GM23338 (cell line): ENCODE results near the gene B4GALT1. TPM values are rescaled to one million over a fixed set of nuclear protein-coding genes. Genes with fewer than 3 reads are reported as not detected.

ENCODE experiments used
- ATAC-seq: fragments of 200-7000 bp; cut with Tn5 transposase; 3 replicates; pipeline ENCODE4 v1.9.1; 2020
- DNase-seq: peaks from one replicate; pipeline ENCODE4 v3.0.0-alpha.2; 2015; ENCODE audit warnings: low spot score
- H2AFZ ChIP-seq: fragments of 200-600 bp; sonication (generic); 2 replicates; pipeline ENCODE4 v1.8.0; 2016; ENCODE audit warnings: antibody characterized with exemption, mild to moderate bottlenecking, moderate library complexity
- H3F3A ChIP-seq: fragments of 200-600 bp; sonication (generic); replicated peaks from 2 replicates; pipeline ENCODE4 v1.8.0; 2017; ENCODE audit warnings: antibody characterized with exemption, mixed run types, low read depth
- H3K27ac ChIP-seq: fragments of 200-600 bp; sonication (generic); 2 replicates; pipeline ENCODE4 v1.6.1; 2016; ENCODE audit warnings: low read depth
- H3K27me3 ChIP-seq: fragments of 200-600 bp; sonication (generic); 2 replicates; pipeline ENCODE4 v1.8.0; 2016; ENCODE audit warnings: mild to moderate bottlenecking, mixed run types, moderate library complexity; ENCODE audit not compliant: insufficient read depth
- H3K36me3 ChIP-seq: fragments of 200-600 bp; sonication (generic); 2 replicates; pipeline ENCODE4 v1.8.0; 2016; ENCODE audit warnings: mild to moderate bottlenecking; ENCODE audit not compliant: insufficient read depth
- H3K4me1 ChIP-seq: fragments of 200-600 bp; sonication (generic); 2 replicates; pipeline ENCODE4 v1.8.0; 2016; ENCODE audit warnings: mild to moderate bottlenecking, moderate library complexity; ENCODE audit not compliant: insufficient read depth
- H3K4me2 ChIP-seq: fragments of 200-600 bp; sonication (generic); 2 replicates; pipeline ENCODE4 v1.7.1; 2017; ENCODE audit warnings: mixed run types
- H3K4me3 ChIP-seq: fragments of 200-600 bp; sonication (generic); 2 replicates; pipeline ENCODE4 v1.6.1; 2016; ENCODE audit warnings: mixed run types
- H3K79me2 ChIP-seq: fragments of 200-600 bp; sonication (generic); replicated peaks from 2 replicates; pipeline ENCODE4 v1.8.0; 2017; ENCODE audit warnings: mild to moderate bottlenecking; ENCODE audit not compliant: insufficient read depth
- H3K9me2 ChIP-seq: fragments of 200-600 bp; sonication (generic); 2 replicates; pipeline ENCODE4 v1.8.0; 2017; ENCODE audit not compliant: insufficient read depth
- H4K20me1 ChIP-seq: fragments of 200-600 bp; sonication (generic); replicated peaks from 2 replicates; pipeline ENCODE4 v1.8.0; 2017; ENCODE audit warnings: mild to moderate bottlenecking; ENCODE audit not compliant: insufficient read depth
- H3K27ac Mint-ChIP-seq: 2 replicates; pipeline ENCODE4 v1.8.0; 2020; ENCODE audit warnings: inconsistent platforms, mild to moderate bottlenecking, moderate library complexity, mixed read lengths
- H3K27me3 Mint-ChIP-seq: 3 replicates; pipeline ENCODE4 v1.8.0; 2022; ENCODE audit warnings: low read depth, mild to moderate bottlenecking, moderate library complexity, mixed read lengths, inconsistent platforms; ENCODE audit not compliant: insufficient read depth, poor library complexity
- H3K36me3 Mint-ChIP-seq: 3 replicates; pipeline ENCODE4 v1.8.0; 2021; ENCODE audit warnings: low read depth, mild to moderate bottlenecking, inconsistent platforms, moderate library complexity, mixed read lengths
- H3K4me1 Mint-ChIP-seq: 3 replicates; pipeline ENCODE4 v1.8.0; 2020; ENCODE audit warnings: mild to moderate bottlenecking, inconsistent platforms, mixed read lengths
- H3K4me3 Mint-ChIP-seq: 3 replicates; pipeline ENCODE4 v1.8.0; 2021; ENCODE audit warnings: moderate library complexity, mild to moderate bottlenecking, inconsistent platforms, mixed read lengths
- H3K9me3 Mint-ChIP-seq: 3 replicates; pipeline ENCODE4 v1.8.0; 2020; ENCODE audit warnings: moderate library complexity, mild to moderate bottlenecking, inconsistent platforms, mixed read lengths
- CTCF ChIP-seq, 2 experiments: fragments of 200-600 bp in 1 of 2; sonication (generic) in 1 of 2; conservative IDR thresholded peaks; 2 replicates each; pipeline versions ENCODE4 v1.5.1 to v1.6.1; 2016 to 2017; ENCODE audit warnings: antibody characterized with exemption in 2 of 2, low read depth in 2 of 2, mild to moderate bottlenecking in 2 of 2, moderate library complexity in 1 of 2
- ETS1 ChIP-seq: IDR thresholded peaks from 2 replicates; pipeline ENCODE4 v1.6.1; 2016; ENCODE audit warnings: antibody characterized with exemption
- EZH2 ChIP-seq: fragments of 200-600 bp; sonication (generic); IDR thresholded peaks from one replicate; pipeline ENCODE4 v1.8.0; 2017; ENCODE audit warnings: antibody characterized with exemption, mild to moderate bottlenecking, low read depth; ENCODE audit not compliant: unreplicated experiment
- EZH2phosphoT487 ChIP-seq: fragments of 200-600 bp; sonication (generic); IDR thresholded peaks from one replicate; pipeline ENCODE4 v1.8.1; 2018; ENCODE audit warnings: antibody characterized with exemption; ENCODE audit not compliant: unreplicated experiment
- JUNB ChIP-seq: IDR thresholded peaks from one replicate; pipeline ENCODE4 v1.6.1; 2016; ENCODE audit warnings: antibody characterized with exemption; ENCODE audit not compliant: unreplicated experiment
- NANOG ChIP-seq: IDR thresholded peaks from 2 replicates; pipeline ENCODE4 v1.6.1; 2016; ENCODE audit warnings: antibody characterized with exemption, borderline replicate concordance
- POLR2AphosphoS5 ChIP-seq: IDR thresholded peaks from 2 replicates; pipeline ENCODE4 v1.6.1; 2016; ENCODE audit warnings: antibody characterized with exemption, low read depth
- REST ChIP-seq: IDR thresholded peaks from one replicate; pipeline ENCODE4 v1.6.1; 2018; ENCODE audit warnings: antibody characterized with exemption; ENCODE audit not compliant: unreplicated experiment
- STAT1 ChIP-seq: IDR thresholded peaks from one replicate; pipeline ENCODE4 v1.6.1; 2016; ENCODE audit warnings: antibody characterized with exemption; ENCODE audit not compliant: unreplicated experiment
- ZNF114 ChIP-seq: fragments of 250-450 bp; sonication (Bioruptor Pico); IDR thresholded peaks from 2 replicates; pipeline ENCODE4 v1.5.0; 2020; ENCODE audit warnings: mild to moderate bottlenecking, moderate library complexity
- ZNF331 ChIP-seq: fragments of 250-450 bp; sonication (Bioruptor Pico); IDR thresholded peaks from 2 replicates; pipeline ENCODE4 v1.5.0; 2020; ENCODE audit warnings: low read depth, mild to moderate bottlenecking, moderate library complexity
- polyA plus RNA-seq: library from polyadenylated mRNA; unstranded; fragments of >200 nt; fragmentation: Nextera tagmentation; extraction: Ambion mirVana; gene quantifications from 2 replicates; pipeline ENCODE4 v1.2.1, GENCODE V29; 2016
- total RNA-seq: library from RNA; depleted of rRNA; stranded (reverse); fragments of >200 nt; shearing (Covaris generic); gene quantifications from 2 replicates; pipeline ENCODE4 v1.2.3, GENCODE V29; 2014

The B4GALT1 gene
- total and polyA plus RNA-seq, 2 experiments from 2014 or later, result 6.3 to 15.8 TPM

GRCh38 chr9:33117796-33118195, 49.3 kb downstream of the B4GALT1 start (continued):
- TF ChIP-seq ETS1 (no peak), NANOG (no peak), STAT1 (no peak), POLR2AphosphoS5 (no peak)

GRCh38 chr9:33117306-33117705, 49.8 kb downstream of the B4GALT1 start:
- Mint-ChIP-seq H3K9me3 (no peaks in the 10 kb centered on the region), H3K4me1 (peaks cover 12% of the 10 kb centered on the region; the same call in 2 of the 3 replicates), H3K4me3 (no peak overlapping the region), H3K36me3 (peaks cover 2% of the 10 kb centered on the region; the same call in 1 of the 3 replicates), H3K27me3 (peaks cover 4% of the 10 kb centered on the region), H3K27ac (no peak overlapping the region; the same call in 1 of the 2 replicates)
- ATAC-seq (no peak), DNase-seq (no peak)
- Histone ChIP-seq H2AFZ (no peak overlapping the region), H3K4me2 (no peak overlapping the region), H3K27ac (no peak overlapping the region), H3K4me1 (peaks cover 5% of the 10 kb centered on the region; the same call in 1 of the 2 replicates), H3K9me2 (no peaks in the 10 kb centered on the region), H3K4me3 (no peak overlapping the region), H3K36me3 (no peaks in the 10 kb centered on the region), H3K27me3 (no peaks in the 10 kb centered on the region), H3F3A (no peaks in the 10 kb centered on the region), H4K20me1 (no peaks in the 10 kb centered on the region), H3K79me2 (no peaks in the 10 kb centered on the region)
- no peak for TF ChIP-seq EZH2phosphoT487
- TF ChIP-seq STAT1, result no peak
- no peak for TF ChIP-seq ETS1
- no peak for TF ChIP-seq ZNF331 (CRISPR knock-in tag)
- TF ChIP-seq CTCF (conservative IDR thresholded peaks at IDR 0.05; ENCODE audit: low read depth in 2 of 2), result no peak
- TF ChIP-seq EZH2, result no peak
- no peak for TF ChIP-seq NANOG
- no peak for TF ChIP-seq JUNB
- TF ChIP-seq POLR2AphosphoS5, result no peak
- no peak for TF ChIP-seq ZNF114 (CRISPR knock-in tag)
- no peak for TF ChIP-seq REST
